Suppressor macrophage (primary cell): Measurements from ENCODE around the gene RIPOR3.

Experiments
- DNase-seq, 4 experiments: peaks; one replicate each; pipeline ENCODE4 v3.0.0-alpha.2; 2020 to 2022

RIPOR3 gene

GRCh38 chr20:50568549-50568942 is 122.8 kb downstream of the RIPOR3 start:
- no peak for DNase-seq

GRCh38 chr20:50567860-50568548 is 123.3 kb downstream of the RIPOR3 start:
- DNase-seq, result peak; percentile 64 to 82 (median 82)

DNA sequence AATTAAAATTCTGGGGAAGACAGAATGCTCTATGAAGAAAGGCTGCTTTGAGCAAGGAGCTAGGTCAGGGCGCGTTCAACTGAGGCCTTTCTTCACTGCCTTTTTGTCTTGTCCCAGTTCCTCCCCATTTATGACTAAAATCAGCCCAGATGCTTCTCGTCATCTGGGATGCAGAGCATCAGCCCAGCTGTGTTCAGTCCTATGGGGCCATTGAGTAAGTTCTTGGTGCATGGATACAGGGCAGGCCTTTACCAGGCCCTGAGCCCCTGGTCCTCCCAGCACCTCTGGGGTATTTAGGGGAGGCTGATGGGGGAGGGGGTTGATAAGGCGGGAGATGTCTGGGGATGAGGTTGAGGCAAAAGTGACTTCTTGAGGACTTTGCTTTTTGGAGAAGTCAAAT is 125.5 kb downstream of the RIPOR3 start:
- DNase-seq, result no peak

GRCh38 chr20:50565383-50565782 is 126.0 kb downstream of the RIPOR3 start:
- DNase-seq, result no peak

GRCh38 chr20:50563133-50563944 is 128.0 kb downstream of the RIPOR3 start:
- no peak for DNase-seq

GRCh38 chr20:50562262-50562701 is 129.1 kb downstream of the RIPOR3 start:
- DNase-seq, result no peak

DNA sequence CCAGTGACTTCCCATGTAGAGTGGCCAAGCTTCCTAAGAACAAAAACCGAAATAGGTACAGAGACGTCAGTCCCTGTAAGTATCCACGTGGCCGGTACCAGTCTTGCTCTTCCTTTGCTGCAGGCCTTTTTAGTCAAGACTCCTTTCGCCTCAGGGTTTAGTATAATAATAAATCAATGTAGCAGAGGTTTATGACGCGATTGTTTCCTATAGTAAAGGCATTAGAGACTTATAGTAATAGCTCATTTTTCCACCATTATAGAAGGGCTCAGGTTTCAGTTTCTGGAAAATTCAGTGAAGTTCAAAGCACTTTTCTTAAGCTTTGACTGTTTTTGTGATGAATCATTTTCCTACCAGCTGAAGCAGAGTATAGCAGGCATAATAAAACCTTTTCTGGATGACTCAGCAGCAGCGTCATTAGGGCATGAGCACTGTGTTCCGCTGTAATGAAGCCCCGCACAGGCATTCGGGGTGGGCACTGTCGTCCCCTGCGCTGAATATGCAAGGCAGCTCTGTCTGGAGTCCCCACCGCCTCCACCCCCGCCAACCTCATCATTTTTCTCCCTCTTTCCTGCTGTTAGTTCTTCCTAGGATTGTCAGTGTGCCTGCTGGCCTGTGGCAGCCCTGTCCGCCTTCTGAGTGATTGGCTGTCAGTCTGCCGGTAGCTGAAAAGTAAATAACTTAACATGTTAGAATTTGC is 129.8 kb downstream of the RIPOR3 start:
- DNase-seq, result no peak

DNA sequence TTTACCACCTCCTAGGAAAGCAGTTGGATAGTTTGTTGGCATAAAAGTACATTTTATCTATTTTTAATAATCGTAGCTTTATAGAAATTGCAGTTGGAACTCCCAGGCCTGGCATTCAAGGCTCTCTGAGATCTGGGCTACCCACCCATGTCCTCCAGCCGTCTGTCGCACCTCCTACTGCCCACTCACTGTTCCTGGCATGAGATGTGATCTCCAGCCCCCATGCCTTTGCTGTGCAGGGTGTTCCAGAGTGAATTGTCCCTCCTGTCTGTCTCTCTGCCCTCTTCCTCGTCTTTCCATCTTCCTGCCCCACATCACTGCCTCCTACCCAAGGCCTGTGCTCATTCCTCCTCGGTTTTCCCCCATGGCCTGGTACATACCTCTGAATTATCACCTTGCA is 130.5 kb downstream of the RIPOR3 start:
- no peak for DNase-seq

DNA sequence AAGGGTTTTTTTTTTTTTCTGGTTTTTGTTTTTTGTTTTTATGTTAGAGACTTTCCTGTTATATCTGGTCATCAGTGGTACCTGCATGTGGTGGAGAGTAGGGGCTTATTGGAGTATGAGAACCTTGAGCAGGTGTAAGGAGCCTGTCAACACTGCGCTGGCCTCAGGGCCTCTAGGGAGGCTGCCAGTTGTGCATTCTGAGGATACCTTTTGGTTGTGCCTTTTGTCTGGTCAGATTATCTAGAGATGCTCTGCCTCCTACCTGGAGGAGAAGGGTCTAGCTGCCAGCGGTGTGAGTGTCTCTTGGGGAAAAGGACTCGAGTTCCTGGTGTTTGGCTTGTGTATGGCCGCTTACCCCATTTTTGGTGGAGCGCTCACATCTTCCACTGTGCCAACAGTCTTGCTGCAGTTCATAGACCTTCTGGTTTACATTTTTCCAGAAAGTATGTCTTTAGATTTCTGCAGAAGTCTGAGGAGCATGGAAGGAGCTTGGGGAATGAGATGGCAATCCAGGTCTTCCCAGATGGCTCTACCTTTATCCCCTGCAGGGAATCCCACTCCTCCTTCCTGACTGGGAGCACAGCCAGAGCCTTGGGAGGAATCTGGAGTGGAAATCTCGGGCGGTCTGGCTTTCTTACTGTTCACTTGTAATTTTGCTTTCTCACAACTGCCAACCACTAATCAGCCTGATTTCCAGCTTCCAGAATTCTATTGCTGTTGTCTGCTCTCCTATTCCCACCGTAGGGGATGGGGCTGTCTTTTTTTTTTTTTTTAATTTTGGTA is 131.3 kb downstream of the RIPOR3 start:
- DNase-seq, result no peak

DNA sequence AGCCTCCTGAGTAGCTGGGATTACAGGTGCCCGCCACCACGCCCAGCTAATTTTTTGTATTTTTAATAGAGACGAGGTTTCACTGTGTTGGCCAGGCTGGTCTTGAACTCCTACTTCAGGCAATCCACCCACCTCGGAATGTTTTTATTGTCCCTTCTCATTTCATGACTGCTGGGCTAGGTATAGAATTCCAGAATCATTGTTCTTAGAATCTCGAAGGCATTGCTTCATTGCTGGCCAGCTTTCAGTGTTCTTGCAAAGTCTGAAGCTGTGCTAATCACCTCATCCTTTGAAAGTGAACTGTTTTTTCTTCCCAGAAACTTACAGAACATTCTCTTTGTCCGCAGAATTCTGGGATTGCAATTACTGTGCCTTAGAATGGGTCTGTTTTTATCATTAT is 132.2 kb downstream of the RIPOR3 start:
- no peak for DNase-seq

DNA sequence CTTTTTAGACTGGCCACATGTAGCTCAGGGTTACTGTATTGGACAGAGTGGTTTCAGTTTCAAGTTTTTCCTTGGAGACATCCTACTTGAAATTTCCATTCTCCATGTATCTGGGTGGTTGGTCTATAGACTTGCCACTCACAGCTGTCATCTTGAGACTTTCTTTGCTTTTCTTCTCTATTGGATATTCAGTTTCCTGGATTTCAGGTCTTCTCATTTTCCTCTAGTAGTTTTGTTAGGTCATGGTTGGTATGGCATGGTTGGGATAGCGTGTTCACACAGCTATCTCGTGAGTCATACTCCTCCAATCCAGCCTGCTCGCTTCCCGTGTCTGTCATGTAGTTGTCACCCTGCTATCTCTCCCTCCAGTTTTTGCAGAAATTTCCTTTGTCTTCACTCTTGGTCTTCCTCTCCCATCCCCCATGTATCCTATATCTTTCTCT is 132.8 kb downstream of the RIPOR3 start:
- DNase-seq, result no peak

DNA sequence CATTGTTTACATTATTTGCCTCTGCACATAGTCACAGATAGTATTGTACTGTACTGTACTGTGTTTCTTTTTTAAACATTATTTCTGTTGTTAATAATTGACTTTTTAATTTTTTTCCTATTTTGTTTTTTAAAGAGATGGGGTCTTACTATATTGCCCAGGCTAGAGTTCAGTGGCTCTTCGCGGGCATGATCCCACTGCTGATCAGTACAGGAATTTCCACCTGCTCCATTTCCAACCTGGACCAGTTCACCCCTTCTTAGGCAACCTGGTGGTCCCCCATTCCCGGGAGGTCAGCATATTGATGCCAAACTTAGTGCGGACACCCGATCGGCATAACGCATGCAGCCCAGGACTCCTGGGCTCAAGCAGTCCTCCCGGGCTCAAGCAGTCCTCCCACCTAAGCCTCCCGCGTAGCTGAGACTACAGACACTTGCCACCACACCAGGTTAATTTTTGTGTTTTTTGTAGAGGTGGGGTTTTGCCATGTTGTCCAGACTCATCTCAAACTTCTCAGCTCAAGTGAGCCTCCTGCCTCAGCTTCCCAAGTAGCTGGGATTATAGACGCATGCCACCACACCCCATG is 133.7 kb downstream of the RIPOR3 start:
- no peak for DNase-seq

GRCh38 chr20:50555662-50556061 is 135.7 kb downstream of the RIPOR3 start:
- no peak for DNase-seq

- no peak for DNase-seq
Measured at GRCh38 chr20:50554694-50555579, 136.4 kb downstream of the RIPOR3 start.

DNA sequence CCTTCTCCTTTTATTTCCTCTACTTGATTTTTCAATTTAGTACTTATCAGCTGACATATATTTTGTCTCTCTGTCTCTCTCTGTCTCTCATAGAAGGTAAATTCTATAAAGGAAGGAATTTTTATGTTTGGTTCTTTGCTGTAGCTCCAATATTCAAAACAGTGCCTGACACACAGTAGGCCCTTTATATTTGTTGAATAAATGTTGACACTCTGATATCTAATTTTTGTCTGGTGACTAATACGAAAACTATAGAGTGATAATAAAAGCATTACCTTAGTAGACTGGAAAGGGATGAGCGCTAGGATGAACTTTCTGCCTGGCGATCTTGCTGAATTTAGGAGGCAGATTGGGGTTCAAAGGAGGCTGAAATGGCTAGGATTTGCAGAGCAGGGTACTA is 138.4 kb downstream of the RIPOR3 start:
- DNase-seq, result no peak

- DNase-seq, result no peak
Measured at GRCh38 chr20:50551288-50551687, 140.1 kb downstream of the RIPOR3 start.

- no peak for DNase-seq
Measured at GRCh38 chr20:50550531-50550930, 140.8 kb downstream of the RIPOR3 start.

DNA sequence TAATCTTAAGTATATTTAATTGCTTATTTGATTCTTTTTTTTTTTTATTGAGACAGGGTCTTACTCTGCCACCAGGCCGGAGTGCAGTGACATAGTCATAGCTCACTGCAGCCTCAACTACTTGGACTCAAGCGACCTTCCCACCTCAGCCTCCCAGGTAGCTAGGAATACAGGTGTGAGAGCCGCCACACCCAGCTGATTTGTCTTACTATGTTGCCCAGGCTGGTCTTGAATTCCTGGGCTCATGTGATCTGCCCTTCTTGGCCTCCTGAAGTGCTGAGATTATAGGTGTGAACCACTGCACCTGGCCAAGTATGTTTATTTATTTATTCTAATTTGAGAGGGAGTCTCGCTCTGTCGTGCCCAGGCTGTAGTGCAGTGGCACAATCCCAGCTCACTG is 142.9 kb downstream of the RIPOR3 start:
- no peak for DNase-seq

DNA sequence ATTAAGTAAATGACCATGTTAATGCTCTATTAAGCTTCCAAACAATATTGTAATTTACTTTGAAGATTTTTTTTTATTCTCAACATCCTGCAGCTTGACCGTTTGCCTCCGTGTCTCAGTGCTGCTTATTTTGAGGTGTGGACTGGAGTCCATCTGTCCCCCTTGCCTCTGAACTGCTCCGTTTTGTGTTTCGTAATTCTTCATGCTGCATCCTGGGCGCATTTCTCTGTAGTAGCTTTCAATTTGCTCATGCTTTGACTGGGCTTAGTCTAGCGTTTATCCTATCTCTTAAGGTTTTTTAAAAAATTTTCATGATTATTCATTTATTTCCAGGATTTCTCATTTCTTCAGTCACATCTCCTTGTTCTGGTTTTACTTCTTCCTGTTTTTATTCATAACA is 143.4 kb downstream of the RIPOR3 start:
- no peak for DNase-seq

DNA sequence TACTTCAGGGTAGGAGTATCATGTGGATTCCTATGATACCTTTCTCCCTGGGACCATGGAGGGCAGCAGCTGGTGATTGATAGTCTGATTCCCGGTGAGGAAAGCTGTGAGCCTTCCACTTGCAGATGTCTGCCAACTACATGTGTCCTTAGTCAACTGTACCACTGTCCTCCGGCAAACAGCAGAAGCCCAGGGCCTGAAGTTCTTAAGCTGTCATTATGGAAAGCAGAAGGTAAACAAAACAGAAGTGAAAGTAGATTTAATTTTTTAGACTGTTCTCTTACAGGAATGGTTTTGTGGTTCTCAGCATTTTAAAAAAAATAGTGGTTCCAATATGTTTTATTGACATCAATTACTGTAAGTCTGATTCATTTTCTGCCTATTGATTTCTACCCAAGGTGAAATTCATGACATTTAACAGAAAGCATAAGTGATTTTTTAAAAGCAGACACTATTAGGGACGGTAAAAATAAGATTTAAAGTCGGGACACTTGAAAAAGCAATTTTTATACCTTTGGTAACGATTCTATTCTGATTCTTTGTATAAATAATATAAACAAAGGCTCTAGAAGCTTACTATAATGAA is 144.5 kb downstream of the RIPOR3 start:
- peak; percentile 46 to 72 (median 70) for DNase-seq

GRCh38 chr20:50545126-50545525 is 146.2 kb downstream of the RIPOR3 start:
- DNase-seq, result no peak
